Natural killer cell (primary cell): Measurements from ENCODE around the gene SIPA1L3. TPM values are rescaled to one million over a fixed set of nuclear protein-coding genes. Genes with fewer than 3 reads are reported as not detected.

ENCODE experiments used
- ATAC-seq, 3 donors: fragments of 150-1000 bp in 2 of 3; fragments of 200-7000 bp in 1 of 3; cut with Tn5 transposase; 1 replicate in 1 of 3; 2 replicates in 2 of 3; pipeline ENCODE4 v1.10.0; 2021; ENCODE audit warnings: mild to moderate bottlenecking in 2 of 3, moderate library complexity in 2 of 3
- DNase-seq, 2 donors: peaks; one replicate each; pipeline versions ENCODE4 v3.0.0 to v3.0.0-alpha.2; 2013 to 2021; ENCODE audit warnings: mixed read lengths in 1 of 2
- H3K27ac ChIP-seq: one replicate; pipeline ENCODE4 v1.5.1; 2013; ENCODE audit warnings: mild to moderate bottlenecking, low read length
- H3K27me3 ChIP-seq: one replicate; pipeline ENCODE4 v1.6.1; 2013; ENCODE audit warnings: low read length; ENCODE audit not compliant: control insufficient read depth, insufficient read depth
- H3K36me3 ChIP-seq: one replicate; pipeline ENCODE4 v1.6.1; 2013; ENCODE audit warnings: low read length; ENCODE audit not compliant: control insufficient read depth, insufficient read depth
- H3K4me1 ChIP-seq: one replicate; pipeline ENCODE4 v1.6.1; 2013; ENCODE audit warnings: low read length; ENCODE audit not compliant: control insufficient read depth, insufficient read depth
- H3K4me3 ChIP-seq: one replicate; pipeline ENCODE4 v1.5.1; 2013; ENCODE audit warnings: low read length
- H3K9me3 ChIP-seq: one replicate; pipeline ENCODE4 v1.6.1; 2013; ENCODE audit warnings: low read length; ENCODE audit not compliant: control insufficient read depth, insufficient read depth
- H3K27ac Mint-ChIP-seq, 2 donors: one replicate each; pipeline ENCODE4 v1.8.0; 2022; ENCODE audit warnings: mild to moderate bottlenecking in 2 of 2, mixed read lengths in 2 of 2, moderate library complexity in 1 of 2
- H3K27me3 Mint-ChIP-seq, 2 donors: one replicate each; pipeline ENCODE4 v1.8.0; 2022; ENCODE audit warnings: low read depth in 2 of 2, mixed read lengths in 2 of 2
- H3K36me3 Mint-ChIP-seq: one replicate; pipeline ENCODE4 v1.8.0; 2022; ENCODE audit warnings: mixed read lengths
- H3K4me1 Mint-ChIP-seq, 2 donors: one replicate each; pipeline ENCODE4 v1.8.0; 2022; ENCODE audit warnings: mixed read lengths in 2 of 2
- H3K4me3 Mint-ChIP-seq: one replicate; pipeline ENCODE4 v1.8.0; 2022; ENCODE audit warnings: mild to moderate bottlenecking, moderate library complexity, mixed read lengths
- H3K9me3 Mint-ChIP-seq, 2 donors: one replicate each; pipeline ENCODE4 v1.8.0; 2022; ENCODE audit warnings: mixed read lengths in 2 of 2
- WGBS: methylation state at CpG from one replicate; pipeline ENCODE4 v1.1.7; 2013; ENCODE audit warnings: missing lambda C conversion rate; ENCODE audit not compliant: insufficient coverage; 5-methylcytosine and 5-hydroxymethylcytosine counted together
- intact Hi-C: fragments of 100-400 bp; cut with micrococcal nuclease; formaldehyde crosslinking; loops from one replicate; pipeline ENCODE4 v1.14.2; 2022
- total RNA-seq, 4 donors: library from RNA; stranded (reverse); fragments of 120-200 nt in 1 of 4; gene quantifications; one replicate each; pipeline versions ENCODE4 v1.2.3 to v1.2.4, GENCODE V29; 2013 to 2022
- TF ChIP-seq, protein P1 (sequence below): fragments of 200-600 bp; IDR thresholded peaks from one replicate; pipeline ENCODE4 v1.8.0; 2022; ENCODE audit warnings: antibody characterized with exemption

SIPA1L3 gene
- total RNA-seq, 3 donors from 2014 or later (not counting 1 experiment from before 2014, with no cell fraction given), result 34.4 to 35.8 (median 35.4) TPM

DNA sequence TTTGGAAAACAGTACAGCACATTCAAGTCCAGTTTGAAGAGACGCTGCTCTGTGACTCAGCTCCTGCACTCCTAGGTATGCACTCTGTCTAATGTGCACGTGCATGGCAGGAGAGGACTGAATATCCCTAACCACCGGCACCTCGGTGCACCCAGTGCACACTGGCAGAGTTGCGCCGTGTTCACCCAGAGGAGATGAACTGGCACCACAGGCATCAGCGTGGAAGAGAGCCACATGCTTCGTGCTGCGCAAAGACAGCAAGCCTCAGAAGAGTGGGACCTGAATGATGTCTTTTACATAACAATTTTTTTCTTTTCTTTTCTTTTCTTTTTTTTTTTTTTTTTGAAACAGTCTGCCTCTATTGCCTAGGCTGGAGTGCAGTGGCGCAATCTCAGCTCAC is 194.7 kb downstream of the SIPA1L3 start:
- ATAC-seq, result no peak
- WGBS, result 97% methylated on average over 10 of the region's 10 CpGs
- Mint-ChIP-seq H3K27me3 (no peaks in the 10 kb centered on the region), H3K36me3 (no peaks in the 10 kb centered on the region), H3K4me1 (no peaks in the 10 kb centered on the region), H3K4me3 (no peak overlapping the region), H3K27ac (no peak overlapping the region), H3K9me3 (no peaks in the 10 kb centered on the region)
- Histone ChIP-seq H3K36me3 (peaks cover 30% of the 10 kb centered on the region), H3K4me3 (no peak overlapping the region), H3K27me3 (no peaks in the 10 kb centered on the region), H3K4me1 (no peaks in the 10 kb centered on the region), H3K9me3 (peaks cover 8% of the 10 kb centered on the region), H3K27ac (no peak overlapping the region)
- DNase-seq, result no peak
- intact Hi-C loops, result no loop called here
- TF ChIP-seq, protein P1, sequence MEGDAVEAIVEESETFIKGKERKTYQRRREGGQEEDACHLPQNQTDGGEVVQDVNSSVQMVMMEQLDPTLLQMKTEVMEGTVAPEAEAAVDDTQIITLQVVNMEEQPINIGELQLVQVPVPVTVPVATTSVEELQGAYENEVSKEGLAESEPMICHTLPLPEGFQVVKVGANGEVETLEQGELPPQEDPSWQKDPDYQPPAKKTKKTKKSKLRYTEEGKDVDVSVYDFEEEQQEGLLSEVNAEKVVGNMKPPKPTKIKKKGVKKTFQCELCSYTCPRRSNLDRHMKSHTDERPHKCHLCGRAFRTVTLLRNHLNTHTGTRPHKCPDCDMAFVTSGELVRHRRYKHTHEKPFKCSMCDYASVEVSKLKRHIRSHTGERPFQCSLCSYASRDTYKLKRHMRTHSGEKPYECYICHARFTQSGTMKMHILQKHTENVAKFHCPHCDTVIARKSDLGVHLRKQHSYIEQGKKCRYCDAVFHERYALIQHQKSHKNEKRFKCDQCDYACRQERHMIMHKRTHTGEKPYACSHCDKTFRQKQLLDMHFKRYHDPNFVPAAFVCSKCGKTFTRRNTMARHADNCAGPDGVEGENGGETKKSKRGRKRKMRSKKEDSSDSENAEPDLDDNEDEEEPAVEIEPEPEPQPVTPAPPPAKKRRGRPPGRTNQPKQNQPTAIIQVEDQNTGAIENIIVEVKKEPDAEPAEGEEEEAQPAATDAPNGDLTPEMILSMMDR, result no peak

DNA sequence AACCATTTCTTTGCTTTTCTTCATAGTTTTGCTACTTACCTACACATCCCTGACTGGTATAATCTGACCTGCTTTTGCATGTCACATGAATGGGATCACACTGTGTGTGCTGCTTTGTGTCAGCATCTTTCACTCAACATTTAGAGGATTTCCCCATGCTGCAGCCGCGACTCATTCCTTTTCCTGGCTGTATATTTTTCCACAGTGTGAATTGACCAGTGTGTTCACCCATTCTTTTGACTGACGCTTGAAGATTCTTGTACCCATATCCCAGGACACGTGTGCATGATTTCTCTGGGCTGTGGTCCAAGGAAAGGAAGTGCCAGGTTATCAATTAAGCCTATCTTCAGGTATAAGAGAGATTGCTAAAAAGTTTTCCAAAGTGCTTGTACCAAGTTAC is 198.6 kb downstream of the SIPA1L3 start:
- Histone ChIP-seq H3K4me3 (no peak overlapping the region), H3K36me3 (peaks cover 35% of the 10 kb centered on the region), H3K9me3 (no peaks in the 10 kb centered on the region), H3K27ac (no peak overlapping the region), H3K27me3 (no peaks in the 10 kb centered on the region), H3K4me1 (no peaks in the 10 kb centered on the region)
- intact Hi-C loops, result no loop called here
- Mint-ChIP-seq H3K27me3 (no peaks in the 10 kb centered on the region), H3K27ac (no peak overlapping the region), H3K4me3 (no peak overlapping the region), H3K4me1 (no peaks in the 10 kb centered on the region), H3K36me3 (no peaks in the 10 kb centered on the region), H3K9me3 (no peaks in the 10 kb centered on the region)
- no peak for DNase-seq
- TF ChIP-seq, protein P1, result no peak
- no peak for ATAC-seq
- 98% methylated on average over 4 of the region's 4 CpGs for WGBS

DNA sequence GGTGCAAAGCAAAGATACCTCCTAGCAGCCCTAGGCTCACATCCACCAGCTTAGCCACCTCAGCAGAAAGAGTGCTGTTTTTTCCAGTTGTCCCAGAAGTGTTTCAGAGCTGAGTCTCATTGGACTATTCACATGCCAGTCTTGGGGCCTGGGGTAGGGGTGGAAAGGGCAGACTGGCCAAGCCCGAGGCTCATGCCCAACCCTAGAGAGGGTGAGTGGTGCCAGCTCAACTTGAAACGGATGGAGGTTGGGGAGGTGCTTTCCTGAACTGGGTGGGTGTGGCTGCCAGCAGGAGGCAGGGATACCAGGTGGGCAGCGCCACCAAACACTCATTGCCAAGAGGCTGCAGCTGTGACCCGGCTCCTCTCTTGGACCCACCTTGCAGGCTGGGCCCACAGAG is 200.1 kb downstream of the SIPA1L3 start:
- H3K27me3 ChIP-seq, result no peaks in the 10 kb centered on the region
- Mint-ChIP-seq H3K9me3 (no peaks in the 10 kb centered on the region), H3K4me1 (no peaks in the 10 kb centered on the region), H3K4me3 (no peak overlapping the region), H3K27me3 (no peaks in the 10 kb centered on the region), H3K27ac (no peak overlapping the region), H3K36me3 (no peaks in the 10 kb centered on the region)
- H3K36me3 ChIP-seq, result peaks cover 36% of the 10 kb centered on the region
- WGBS, result 87% methylated on average over 4 of the region's 4 CpGs
- TF ChIP-seq, protein P1, result no peak
- intact Hi-C loops, result no loop called here
- H3K4me3 ChIP-seq, result no peak overlapping the region
- DNase-seq (no peak), ATAC-seq (no peak)
- no peaks in the 10 kb centered on the region for H3K9me3 ChIP-seq
- H3K27ac ChIP-seq, result no peak overlapping the region
- no peaks in the 10 kb centered on the region for H3K4me1 ChIP-seq

GRCh38 chr19:38111898-38112297 is 204.9 kb downstream of the SIPA1L3 start:
- Mint-ChIP-seq H3K4me3 (no peak overlapping the region), H3K9me3 (no peaks in the 10 kb centered on the region), H3K36me3 (no peaks in the 10 kb centered on the region), H3K27ac (no peak overlapping the region), H3K27me3 (no peaks in the 10 kb centered on the region), H3K4me1 (peaks cover 0 to 7% of the 10 kb centered on the region in 2 donors)
- H3K4me3 ChIP-seq, result no peak overlapping the region
- H3K27me3 ChIP-seq, result no peaks in the 10 kb centered on the region
- 97% methylated on average over 9 of the region's 9 CpGs for WGBS
- DNase-seq, result no peak
- no peaks in the 10 kb centered on the region for H3K4me1 ChIP-seq
- H3K36me3 ChIP-seq, result peaks cover 33% of the 10 kb centered on the region
- intact Hi-C loops, result no loop called here
- H3K9me3 ChIP-seq, result no peaks in the 10 kb centered on the region
- ATAC-seq, result no peak
- no peak overlapping the region for H3K27ac ChIP-seq
- TF ChIP-seq, protein P1, result no peak
